ENCODE measurements around the gene NHS.

The NHS gene

DNA sequence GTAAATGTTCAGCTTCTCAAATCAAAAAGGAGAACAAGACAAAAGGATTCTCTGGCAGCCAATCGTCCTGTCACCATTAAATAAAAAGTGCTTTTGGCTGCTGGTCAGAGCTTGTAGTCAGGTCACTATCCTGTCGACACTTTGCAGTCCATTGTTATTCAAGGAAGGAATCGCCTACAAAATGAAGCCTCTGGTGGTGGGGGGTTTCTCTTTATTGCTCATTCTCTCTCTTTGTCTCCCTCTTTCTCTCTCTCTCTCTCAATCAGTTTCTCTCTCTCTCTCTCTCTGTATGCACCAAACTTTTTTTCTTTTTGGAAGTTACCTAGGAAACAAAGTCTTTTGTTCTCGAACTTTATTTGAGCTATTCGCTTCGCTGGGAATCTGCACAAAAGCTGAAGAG is 344.7 kb downstream of the NHS start:
- Histone ChIP-seq H3K9me3 (ENCODE audit: control insufficient read depth, low read length) (no peaks in the 10 kb centered on the region), H3K27me3 (ENCODE audit: control insufficient read depth, insufficient read depth, low read length, poor library complexity, severe bottlenecking) (peaks cover 3% of the 10 kb centered on the region), H3K36me3 (ENCODE audit: control insufficient read depth, insufficient read depth, low read length) (no peaks in the 10 kb centered on the region), H3K27ac (ENCODE audit: insufficient read depth, low read depth, low read length, poor library complexity, severe bottlenecking) (peak overlapping the region; percentile 44), H3K4me3 (ENCODE audit: insufficient read depth, low read depth, low read length) (no peak overlapping the region), H3K4me1 (ENCODE audit: control insufficient read depth, insufficient read depth, low read length) (no peaks in the 10 kb centered on the region)
- WGBS, 2 experiments, result 3 to 4% methylated on average over 4 to 5 of the region's 6 CpGs

DNA sequence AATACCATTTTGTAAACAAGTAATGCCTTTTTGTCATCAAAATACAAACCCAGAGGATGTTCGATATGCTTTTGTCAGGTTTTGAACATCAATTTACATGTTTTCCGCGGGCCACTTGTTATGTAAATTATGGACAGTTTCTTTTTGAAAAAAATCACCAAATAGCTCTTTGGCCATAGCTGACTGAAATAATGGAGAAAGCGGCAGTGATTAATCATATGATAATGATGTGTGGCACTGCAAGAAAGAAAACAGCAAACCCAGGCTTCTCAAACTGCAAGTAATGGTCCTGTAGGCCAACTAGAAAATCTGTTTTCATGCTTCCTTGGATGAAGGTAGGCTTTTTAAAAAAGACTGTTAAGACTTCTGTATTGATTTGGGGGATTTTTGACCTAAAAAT is 346.7 kb downstream of the NHS start:
- WGBS, 2 experiments, result 67 to 83% methylated on average over 2 to 4 of the region's 4 CpGs
- H3K9me3 ChIP-seq (ENCODE audit: control insufficient read depth, low read length), result no peaks in the 10 kb centered on the region
- peaks cover 3% of the 10 kb centered on the region for H3K27me3 ChIP-seq (ENCODE audit: control insufficient read depth, insufficient read depth, low read length, poor library complexity, severe bottlenecking)
- no peaks in the 10 kb centered on the region for H3K4me1 ChIP-seq (ENCODE audit: control insufficient read depth, insufficient read depth, low read length)
- no peaks in the 10 kb centered on the region for H3K36me3 ChIP-seq (ENCODE audit: control insufficient read depth, insufficient read depth, low read length)
- H3K4me3 ChIP-seq (ENCODE audit: insufficient read depth, low read depth, low read length), result no peak overlapping the region
- no peak overlapping the region for H3K27ac ChIP-seq (ENCODE audit: insufficient read depth, low read depth, low read length, poor library complexity, severe bottlenecking)

DNA sequence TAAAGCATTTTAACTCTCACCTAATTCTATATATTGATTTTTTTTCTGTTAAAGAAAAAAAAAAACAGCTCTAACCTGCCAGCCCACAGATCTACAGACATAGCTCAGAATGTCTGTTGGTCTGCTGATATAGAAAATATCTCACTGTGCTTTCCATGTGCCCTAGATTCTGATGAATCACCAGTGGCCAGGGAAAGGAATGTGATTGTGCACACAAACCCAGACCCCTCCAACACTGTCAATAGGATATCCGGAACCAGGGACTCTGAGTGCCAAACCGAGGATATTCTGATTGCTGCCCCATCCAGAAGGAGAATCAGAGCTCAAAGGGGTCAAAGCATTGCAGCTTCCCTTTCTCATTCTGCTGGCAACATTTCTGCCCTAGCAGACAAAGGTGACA is 350.2 kb downstream of the NHS start:
- H3K36me3 ChIP-seq (ENCODE audit: control insufficient read depth, insufficient read depth, low read length), result no peaks in the 10 kb centered on the region
- no peaks in the 10 kb centered on the region for H3K27me3 ChIP-seq (ENCODE audit: control insufficient read depth, insufficient read depth, low read length, poor library complexity, severe bottlenecking)
- no peak overlapping the region for H3K27ac ChIP-seq (ENCODE audit: insufficient read depth, low read depth, low read length, poor library complexity, severe bottlenecking)
- no peaks in the 10 kb centered on the region for H3K9me3 ChIP-seq (ENCODE audit: control insufficient read depth, low read length)
- 96 to 97% methylated on average over 2 of the region's 2 CpGs for WGBS, 2 experiments
- H3K4me1 ChIP-seq (ENCODE audit: control insufficient read depth, insufficient read depth, low read length), result no peaks in the 10 kb centered on the region
- no peak overlapping the region for H3K4me3 ChIP-seq (ENCODE audit: insufficient read depth, low read depth, low read length)

DNA sequence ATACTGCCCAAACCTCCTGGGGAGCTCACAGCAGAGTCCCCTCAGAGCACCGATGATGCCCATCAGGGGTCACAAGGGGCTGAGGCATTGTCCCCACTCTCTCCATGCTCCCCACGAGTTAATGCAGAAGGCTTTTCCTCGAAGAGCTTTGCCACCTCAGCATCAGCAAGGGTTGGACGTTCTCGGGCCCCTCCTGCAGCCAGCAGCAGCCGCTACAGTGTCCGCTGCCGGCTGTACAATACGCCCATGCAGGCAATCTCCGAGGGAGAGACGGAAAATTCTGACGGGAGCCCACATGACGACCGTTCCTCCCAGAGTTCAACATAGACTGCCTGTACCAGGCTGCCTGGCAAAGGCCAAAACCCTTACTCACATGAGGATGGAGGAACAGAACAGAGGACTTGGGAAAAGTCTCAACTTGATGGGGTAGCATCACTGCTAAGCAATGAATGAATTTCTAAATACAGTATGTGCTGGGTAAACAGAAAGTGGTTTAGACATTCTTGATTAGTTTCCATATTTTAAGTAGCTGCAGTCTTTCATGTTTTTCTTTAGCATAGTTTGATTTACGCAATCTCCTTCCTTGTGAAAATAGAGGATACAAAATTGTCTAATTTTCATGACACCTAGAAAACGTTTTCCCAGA is 357.3 kb downstream of the NHS start:
- no peak overlapping the region for H3K4me3 ChIP-seq (ENCODE audit: insufficient read depth, low read depth, low read length)
- no peak overlapping the region for H3K27ac ChIP-seq (ENCODE audit: insufficient read depth, low read depth, low read length, poor library complexity, severe bottlenecking)
- H3K4me1 ChIP-seq (ENCODE audit: control insufficient read depth, insufficient read depth, low read length), result no peaks in the 10 kb centered on the region
- H3K27me3 ChIP-seq (ENCODE audit: control insufficient read depth, insufficient read depth, low read length, poor library complexity, severe bottlenecking), result no peaks in the 10 kb centered on the region
- H3K36me3 ChIP-seq (ENCODE audit: control insufficient read depth, insufficient read depth, low read length), result no peaks in the 10 kb centered on the region
- no peaks in the 10 kb centered on the region for H3K9me3 ChIP-seq (ENCODE audit: control insufficient read depth, low read length)
- WGBS, 2 experiments, result 91 to 93% methylated on average over 14 to 16 of the region's 16 CpGs

DNA sequence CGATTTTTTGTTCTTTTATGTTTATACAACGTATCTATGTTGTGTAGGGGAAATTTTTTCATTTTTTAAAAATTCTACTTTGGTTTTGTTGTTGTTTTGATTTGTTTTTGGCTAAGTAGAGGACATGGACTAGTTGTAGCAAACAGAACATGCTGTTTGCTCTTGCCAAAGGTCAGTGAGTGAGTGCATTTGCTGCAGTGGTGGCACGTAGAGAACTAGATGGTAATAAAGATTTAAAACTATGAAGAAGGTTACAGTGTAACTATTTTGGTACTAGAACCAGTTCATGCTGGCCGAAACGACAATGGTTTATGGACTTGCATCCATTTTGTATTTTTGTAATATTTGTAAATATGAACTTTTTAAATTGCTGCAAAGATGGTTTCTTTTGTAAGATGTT is 360.4 kb downstream of the NHS start:
- WGBS, 2 experiments, result 94 to 98% methylated on average over 3 to 5 of the region's 5 CpGs
- Histone ChIP-seq H3K9me3 (ENCODE audit: control insufficient read depth, low read length) (no peaks in the 10 kb centered on the region), H3K27ac (ENCODE audit: insufficient read depth, low read depth, low read length, poor library complexity, severe bottlenecking) (no peak overlapping the region), H3K4me1 (ENCODE audit: control insufficient read depth, insufficient read depth, low read length) (no peaks in the 10 kb centered on the region), H3K4me3 (ENCODE audit: insufficient read depth, low read depth, low read length) (no peak overlapping the region), H3K36me3 (ENCODE audit: control insufficient read depth, insufficient read depth, low read length) (no peaks in the 10 kb centered on the region), H3K27me3 (ENCODE audit: control insufficient read depth, insufficient read depth, low read length, poor library complexity, severe bottlenecking) (peaks cover 8% of the 10 kb centered on the region)

DNA sequence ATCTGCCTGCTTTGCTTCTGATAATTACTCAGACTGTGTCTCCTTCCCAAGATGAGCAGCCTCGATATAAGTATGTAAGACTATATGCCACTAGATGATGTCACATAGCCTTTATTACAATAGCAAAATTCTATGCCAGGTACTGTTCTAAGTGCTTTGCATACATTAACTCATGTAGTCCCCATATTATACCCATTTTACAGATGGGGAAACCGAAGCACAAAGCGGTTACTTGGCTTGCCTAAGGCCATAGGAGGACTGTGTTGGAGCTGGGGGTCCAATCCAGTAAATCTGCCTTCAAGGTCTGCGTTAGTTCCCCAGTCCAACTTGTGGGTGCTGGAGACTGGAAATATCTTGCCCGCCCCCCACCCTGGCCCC is 361.5 kb downstream of the NHS start:
- Histone ChIP-seq H3K36me3 (ENCODE audit: control insufficient read depth, insufficient read depth, low read length) (no peaks in the 10 kb centered on the region), H3K9me3 (ENCODE audit: control insufficient read depth, low read length) (no peaks in the 10 kb centered on the region), H3K4me1 (ENCODE audit: control insufficient read depth, insufficient read depth, low read length) (no peaks in the 10 kb centered on the region), H3K27me3 (ENCODE audit: control insufficient read depth, insufficient read depth, low read length, poor library complexity, severe bottlenecking) (peaks cover 8% of the 10 kb centered on the region), H3K27ac (ENCODE audit: insufficient read depth, low read depth, low read length, poor library complexity, severe bottlenecking) (peak overlapping the region; percentile 44), H3K4me3 (ENCODE audit: insufficient read depth, low read depth, low read length) (peak overlapping the region; percentile 41)
- WGBS, 2 experiments, result 60 to 69% methylated on average over 5 of the region's 5 CpGs

DNA sequence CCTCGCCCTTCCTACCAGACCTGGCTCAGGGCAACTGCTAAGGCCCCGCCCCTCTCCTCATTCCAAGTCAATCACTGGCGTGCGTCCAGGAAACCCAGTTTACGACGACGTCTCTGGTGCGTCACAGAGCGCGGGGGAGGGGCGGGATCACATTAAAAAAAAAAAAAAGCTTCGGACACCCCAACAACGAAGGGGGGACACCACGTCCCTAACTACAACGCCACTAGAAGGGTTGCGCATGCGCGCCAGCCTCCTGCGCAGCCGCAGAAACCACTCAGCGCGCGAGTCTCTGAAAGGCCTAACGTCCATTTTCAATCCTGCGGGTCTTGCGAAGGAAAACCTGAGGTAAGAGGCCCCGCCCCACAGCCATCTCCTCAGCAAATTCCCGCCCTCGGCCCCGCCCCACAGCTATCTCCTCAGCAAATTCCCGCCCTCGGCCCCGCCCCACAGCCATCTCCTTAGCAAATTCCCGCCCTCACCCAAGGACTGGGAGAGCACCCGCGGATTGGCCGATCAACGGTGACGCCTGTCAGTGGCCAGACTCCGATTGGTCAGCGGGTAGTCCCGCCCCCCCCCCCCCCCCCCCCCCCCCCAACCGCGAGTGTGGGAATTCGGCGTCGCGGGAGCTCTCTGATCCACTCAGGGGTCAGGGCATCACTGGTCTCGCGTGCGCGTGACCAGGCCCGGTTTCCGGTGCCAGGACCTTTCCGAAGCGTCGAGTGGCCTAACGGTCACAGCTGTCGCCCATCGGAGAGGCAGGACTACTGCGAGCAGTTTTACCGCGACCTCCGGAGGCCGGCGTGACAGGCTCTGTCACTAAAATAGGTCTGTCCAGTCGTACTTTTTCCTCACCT is 362.1 kb downstream of the NHS start, which contains the start of gene SCML1:
SCML1 (plus strand) TSS at position 638 of the 854 bp plus-strand sequence. CDS start 6,694 bp downstream, outside the sequence.
- H3K36me3 ChIP-seq (ENCODE audit: control insufficient read depth, insufficient read depth, low read length), result no peaks in the 10 kb centered on the region
- H3K4me3 ChIP-seq (ENCODE audit: insufficient read depth, low read depth, low read length), result peak within 1 kb of the TSS; percentile 53
- 1% methylated on average over 55 to 64 of the region's 67 CpGs for WGBS, 2 experiments
- H3K9me3 ChIP-seq (ENCODE audit: control insufficient read depth, low read length), result no peaks in the 10 kb centered on the region
- H3K27ac ChIP-seq (ENCODE audit: insufficient read depth, low read depth, low read length, poor library complexity, severe bottlenecking), result peak within 1 kb of the TSS; percentile 44
- no peaks in the 10 kb centered on the region for H3K4me1 ChIP-seq (ENCODE audit: control insufficient read depth, insufficient read depth, low read length)
- H3K27me3 ChIP-seq (ENCODE audit: control insufficient read depth, insufficient read depth, low read length, poor library complexity, severe bottlenecking), result peaks cover 8% of the 10 kb centered on the region

DNA sequence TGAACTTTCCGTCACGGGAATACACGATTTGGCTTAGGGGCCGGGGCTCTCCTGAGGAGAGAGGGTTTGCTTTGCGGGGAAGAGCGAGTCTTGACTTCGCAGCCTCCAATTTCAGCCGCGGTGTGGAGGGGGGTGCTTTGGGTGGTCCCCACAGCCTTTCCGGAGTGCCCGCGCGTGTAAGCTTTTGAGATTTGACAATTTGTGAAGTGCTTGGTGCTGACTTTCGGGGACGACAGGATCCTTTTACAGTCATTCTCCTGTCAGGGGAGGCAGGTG is 362.6 kb downstream of the NHS start:
- Histone ChIP-seq H3K9me3 (ENCODE audit: control insufficient read depth, low read length) (no peaks in the 10 kb centered on the region), H3K4me3 (ENCODE audit: insufficient read depth, low read depth, low read length) (peak overlapping the region; percentile 53), H3K36me3 (ENCODE audit: control insufficient read depth, insufficient read depth, low read length) (no peaks in the 10 kb centered on the region), H3K27ac (ENCODE audit: insufficient read depth, low read depth, low read length, poor library complexity, severe bottlenecking) (peak overlapping the region; percentile 11), H3K4me1 (ENCODE audit: control insufficient read depth, insufficient read depth, low read length) (no peaks in the 10 kb centered on the region), H3K27me3 (ENCODE audit: control insufficient read depth, insufficient read depth, low read length, poor library complexity, severe bottlenecking) (peaks cover 8% of the 10 kb centered on the region)
- WGBS, 2 experiments, result 0 to 1% methylated on average over 15 of the region's 15 CpGs

DNA sequence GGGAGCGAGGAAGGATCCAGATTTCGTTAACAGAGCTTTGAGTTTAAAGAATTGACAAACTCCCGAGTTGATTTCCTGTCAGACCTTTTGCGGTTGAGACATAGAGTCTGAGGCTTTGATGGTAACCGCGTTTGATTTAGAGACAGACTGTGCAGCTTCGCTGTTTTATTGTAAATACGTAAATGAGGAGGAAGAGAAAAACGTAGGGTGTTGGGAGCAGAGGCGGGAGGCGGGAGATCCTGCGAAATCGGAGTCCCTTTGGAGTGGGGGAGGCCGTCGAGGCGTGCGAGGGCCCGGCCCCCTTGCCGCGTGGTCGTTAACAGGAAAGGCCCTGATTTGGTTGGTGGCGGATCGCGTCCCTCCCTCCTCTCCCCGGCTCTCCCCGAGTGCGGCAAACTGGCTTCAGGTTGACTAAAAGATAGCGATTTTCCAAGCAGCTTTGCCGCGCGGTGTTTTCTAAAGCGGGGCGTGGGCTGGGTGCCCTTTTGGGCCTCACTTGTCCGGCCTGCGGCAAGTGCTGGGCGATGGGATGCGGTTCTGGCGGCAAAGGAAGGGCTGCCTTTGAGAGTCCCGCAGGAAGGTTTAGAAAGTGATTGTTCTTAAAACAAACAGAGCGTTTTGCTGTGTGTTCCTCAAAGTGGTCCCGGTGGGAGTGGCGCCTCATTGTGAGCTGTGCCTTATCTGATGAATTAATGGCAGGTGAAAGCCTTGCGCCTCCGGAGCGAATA is 363.1 kb downstream of the NHS start:
- H3K36me3 ChIP-seq (ENCODE audit: control insufficient read depth, insufficient read depth, low read length), result no peaks in the 10 kb centered on the region
- WGBS, 2 experiments, result 1% methylated on average over 45 of the region's 45 CpGs
- H3K4me3 ChIP-seq (ENCODE audit: insufficient read depth, low read depth, low read length), result peak overlapping the region; percentile 53
- H3K27ac ChIP-seq (ENCODE audit: insufficient read depth, low read depth, low read length, poor library complexity, severe bottlenecking), result no peak overlapping the region
- no peaks in the 10 kb centered on the region for H3K4me1 ChIP-seq (ENCODE audit: control insufficient read depth, insufficient read depth, low read length)
- peaks cover 8% of the 10 kb centered on the region for H3K27me3 ChIP-seq (ENCODE audit: control insufficient read depth, insufficient read depth, low read length, poor library complexity, severe bottlenecking)
- no peaks in the 10 kb centered on the region for H3K9me3 ChIP-seq (ENCODE audit: control insufficient read depth, low read length)

Measured in ectodermal cell (in vitro differentiated cells).